Subcutaneous abdominal adipose tissue (tissue), 5 donors: ENCODE results near the gene CBX4.

Experiments used
- H3K27ac ChIP-seq: one replicate; pipeline ENCODE4 v1.7.0; 2013; ENCODE audit warnings: low read depth, mild to moderate bottlenecking, inconsistent platforms, low read length, moderate library complexity
- H3K27me3 ChIP-seq, 5 donors: one replicate each; pipeline ENCODE4 v1.7.0; 2013; ENCODE audit warnings: low read length in 5 of 5, inconsistent platforms in 1 of 5; ENCODE audit not compliant: control insufficient read depth in 5 of 5, insufficient read depth in 4 of 5
- H3K36me3 ChIP-seq, 5 donors: one replicate each; pipeline ENCODE4 v1.7.0; 2013; ENCODE audit warnings: low read length in 5 of 5; ENCODE audit not compliant: control insufficient read depth in 5 of 5, insufficient read depth in 5 of 5
- H3K4me1 ChIP-seq, 5 donors: one replicate each; pipeline ENCODE4 v1.7.0; 2013; ENCODE audit warnings: low read length in 5 of 5, mild to moderate bottlenecking in 3 of 5, moderate library complexity in 1 of 5; ENCODE audit not compliant: control insufficient read depth in 5 of 5, insufficient read depth in 5 of 5
- H3K4me3 ChIP-seq, 5 donors: one replicate each; pipeline ENCODE4 v1.7.0; 2013; ENCODE audit warnings: low read length in 5 of 5, low read depth in 1 of 5
- H3K9ac ChIP-seq, 5 donors: one replicate each; pipeline ENCODE4 v1.7.0; 2013; ENCODE audit warnings: low read length in 5 of 5, mild to moderate bottlenecking in 4 of 5, moderate library complexity in 3 of 5
- H3K9me3 ChIP-seq, 5 donors: one replicate each; pipeline ENCODE4 v1.7.0; 2013; ENCODE audit warnings: low read length in 5 of 5; ENCODE audit not compliant: control insufficient read depth in 5 of 5
- donor health status: healthy.
- donor health status: healthy.
- donor health status: healthy.
- donor health status: healthy.
- donor health status: healthy.

The CBX4 gene

GRCh38 chr17:79872762-79873161 is 33.5 kb upstream of the CBX4 start:
- no peak overlapping the region for H3K4me3 ChIP-seq
- H3K27ac ChIP-seq = no peak overlapping the region
- peaks cover 3 to 20% (median 5%) of the 10 kb centered on the region in 5 donors for H3K27me3 ChIP-seq
- peaks cover 0 to 3% (median 0%) of the 10 kb centered on the region in 5 donors for H3K9me3 ChIP-seq
- no peaks in the 10 kb centered on the region for H3K36me3 ChIP-seq
- no peaks in the 10 kb centered on the region for H3K4me1 ChIP-seq
- no peak overlapping the region for H3K9ac ChIP-seq

GRCh38 chr17:79871131-79871530 is 31.9 kb upstream of the CBX4 start:
- no peaks in the 10 kb centered on the region for H3K4me1 ChIP-seq
- H3K27ac ChIP-seq = no peak overlapping the region
- no peaks in the 10 kb centered on the region for H3K9me3 ChIP-seq
- no peak overlapping the region for H3K9ac ChIP-seq
- H3K4me3 ChIP-seq = no peak overlapping the region
- H3K36me3 ChIP-seq = no peaks in the 10 kb centered on the region
- peaks cover 3 to 20% (median 5%) of the 10 kb centered on the region in 5 donors for H3K27me3 ChIP-seq

- no peaks in the 10 kb centered on the region for H3K36me3 ChIP-seq
- H3K4me3 ChIP-seq = no peak overlapping the region
- no peak overlapping the region for H3K27ac ChIP-seq
- no peaks in the 10 kb centered on the region for H3K4me1 ChIP-seq
- H3K27me3 ChIP-seq = peaks cover 8 to 25% (median 9%) of the 10 kb centered on the region in 5 donors
- no peak overlapping the region for H3K9ac ChIP-seq
- no peaks in the 10 kb centered on the region for H3K9me3 ChIP-seq
Observed at GRCh38 chr17:79870540-79870939, 31.3 kb upstream of the CBX4 start.

DNA sequence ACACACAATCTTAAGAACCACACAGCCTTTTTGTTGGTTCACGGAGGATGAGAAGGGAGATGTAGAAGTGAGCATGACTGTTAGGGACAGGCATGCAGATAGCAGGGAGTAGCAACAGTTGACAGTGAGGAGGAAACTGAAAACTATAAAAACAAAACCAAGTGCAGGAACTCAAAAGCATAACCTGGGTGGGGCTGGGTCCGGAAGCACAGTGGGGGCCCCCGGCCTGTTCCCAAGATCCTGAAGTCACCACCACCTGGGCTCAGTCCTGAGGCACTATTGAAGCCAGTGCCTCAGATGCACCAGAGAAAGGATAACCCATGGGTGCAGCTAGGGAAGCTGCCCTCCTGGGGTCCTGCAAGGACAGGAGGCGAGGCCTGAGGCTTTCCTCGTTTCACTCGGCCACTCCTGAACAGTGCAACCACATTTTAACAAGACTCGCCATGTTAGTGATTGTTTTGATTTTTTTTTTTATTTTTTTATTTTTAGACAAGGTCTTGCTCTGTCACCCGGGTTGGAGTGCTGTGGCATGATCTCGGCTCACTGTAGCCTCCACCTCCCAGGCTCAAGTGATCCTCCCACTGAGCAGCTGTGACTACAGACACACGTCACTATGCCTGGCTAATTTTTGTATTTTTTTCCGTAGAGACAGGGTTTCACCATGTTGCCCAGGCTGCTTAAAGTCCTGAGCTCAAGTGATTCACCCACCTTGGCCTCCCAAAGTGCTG is 27.7 kb upstream of the CBX4 start:
- Histone ChIP-seq H3K27ac (no peak overlapping the region), H3K27me3 (peaks cover 23 to 45% (median 29%) of the 10 kb centered on the region in 5 donors), H3K36me3 (no peaks in the 10 kb centered on the region), H3K4me3 (no peak overlapping the region), H3K4me1 (peaks cover 0 to 4% (median 4%) of the 10 kb centered on the region in 5 donors), H3K9me3 (no peaks in the 10 kb centered on the region), H3K9ac (no peak overlapping the region)

GRCh38 chr17:79865351-79866210 is 26.3 kb upstream of the CBX4 start:
- Histone ChIP-seq H3K9me3 (no peaks in the 10 kb centered on the region), H3K4me1 (peaks cover 0 to 8% (median 6%) of the 10 kb centered on the region in 5 donors), H3K9ac (no peak overlapping the region), H3K27me3 (peaks cover 21 to 56% (median 37%) of the 10 kb centered on the region in 5 donors), H3K36me3 (no peaks in the 10 kb centered on the region), H3K27ac (no peak overlapping the region), H3K4me3 (no peak overlapping the region)

GRCh38 chr17:79864617-79865250 is 25.5 kb upstream of the CBX4 start:
- Histone ChIP-seq H3K27me3 (peaks cover 21 to 57% (median 42%) of the 10 kb centered on the region in 5 donors), H3K4me3 (no peak overlapping the region), H3K9ac (no peak overlapping the region), H3K27ac (no peak overlapping the region), H3K9me3 (no peaks in the 10 kb centered on the region), H3K36me3 (no peaks in the 10 kb centered on the region), H3K4me1 (peaks cover 0 to 8% (median 6%) of the 10 kb centered on the region in 5 donors)

- no peak overlapping the region for H3K4me3 ChIP-seq
- no peaks in the 10 kb centered on the region for H3K36me3 ChIP-seq
- peaks cover 0 to 8% (median 6%) of the 10 kb centered on the region in 5 donors for H3K4me1 ChIP-seq
- no peak overlapping the region for H3K9ac ChIP-seq
- no peaks in the 10 kb centered on the region for H3K9me3 ChIP-seq
- peaks cover 21 to 58% (median 45%) of the 10 kb centered on the region in 5 donors for H3K27me3 ChIP-seq
- no peak overlapping the region for H3K27ac ChIP-seq
Observed at GRCh38 chr17:79864147-79864546, 24.9 kb upstream of the CBX4 start.

- Histone ChIP-seq H3K9me3 (no peaks in the 10 kb centered on the region), H3K27ac (no peak overlapping the region), H3K4me1 (peaks cover 0 to 8% (median 6%) of the 10 kb centered on the region in 5 donors), H3K27me3 (peaks cover 21 to 57% (median 46%) of the 10 kb centered on the region in 5 donors), H3K4me3 (no peak overlapping the region), H3K9ac (no peak overlapping the region), H3K36me3 (no peaks in the 10 kb centered on the region)
Observed at GRCh38 chr17:79862771-79863440, 23.7 kb upstream of the CBX4 start.

DNA sequence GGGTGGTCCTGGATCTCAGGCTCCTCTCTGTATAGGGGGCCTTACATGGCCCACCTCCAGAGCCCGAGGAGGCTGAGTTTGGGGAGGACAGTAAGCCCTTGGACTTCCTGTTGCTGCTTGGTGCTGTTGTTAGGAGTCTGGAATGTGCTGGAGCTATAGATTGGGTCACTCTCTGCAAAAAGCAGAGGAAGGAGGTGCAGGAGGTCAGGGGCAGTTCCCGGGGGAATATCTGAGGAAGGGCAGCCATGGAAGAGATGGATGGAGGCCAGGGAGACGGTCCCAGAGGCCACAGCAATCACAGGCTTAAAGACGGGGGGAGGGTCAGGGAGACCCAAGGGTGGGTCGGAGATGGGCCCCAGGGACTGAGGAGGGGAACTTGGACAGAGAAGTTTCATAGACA is 23.0 kb upstream of the CBX4 start:
- peaks cover 21 to 56% (median 47%) of the 10 kb centered on the region in 5 donors for H3K27me3 ChIP-seq
- no peak overlapping the region for H3K27ac ChIP-seq

More for the DNA sequence above, 23.0 kb upstream of the CBX4 start:
- H3K36me3 ChIP-seq = no peaks in the 10 kb centered on the region
- H3K9ac ChIP-seq = no peak overlapping the region
- no peaks in the 10 kb centered on the region for H3K9me3 ChIP-seq
- peaks cover 0 to 8% (median 6%) of the 10 kb centered on the region in 5 donors for H3K4me1 ChIP-seq
- H3K4me3 ChIP-seq = no peak overlapping the region
